NAMALWA (cell line): Measurements from ENCODE around the gene RBMS3.

Experiments used
- DNase-seq: peaks from one replicate; pipeline ENCODE4 v3.0.0-alpha.2; 2015; ENCODE audit warnings: low spot score

Gene RBMS3

GRCh38 chr3:29525254-29525881 lies 244.5 kb downstream of the RBMS3 start:
- DNase-seq, result no peak

- no peak for DNase-seq
Measured at GRCh38 chr3:29527246-29527645, 246.4 kb downstream of the RBMS3 start.

GRCh38 chr3:29531644-29532043 lies 250.8 kb downstream of the RBMS3 start:
- no peak for DNase-seq

- no peak for DNase-seq
Measured at GRCh38 chr3:29532473-29532872, 251.6 kb downstream of the RBMS3 start.

- DNase-seq, result no peak
Measured at GRCh38 chr3:29534006-29534405, 253.1 kb downstream of the RBMS3 start.

- no peak for DNase-seq
Measured at GRCh38 chr3:29536016-29536758, 255.3 kb downstream of the RBMS3 start.

GRCh38 chr3:29537889-29538609 lies 257.2 kb downstream of the RBMS3 start:
- DNase-seq, result no peak

- DNase-seq, result no peak
Measured at GRCh38 chr3:29538610-29538958, 257.7 kb downstream of the RBMS3 start.

GRCh38 chr3:29540544-29540943 lies 259.7 kb downstream of the RBMS3 start:
- no peak for DNase-seq

- no peak for DNase-seq
Measured at GRCh38 chr3:29544701-29545363, 264.0 kb downstream of the RBMS3 start.

- DNase-seq, result no peak
Measured at GRCh38 chr3:29545615-29546014, 264.7 kb downstream of the RBMS3 start.

GRCh38 chr3:29552051-29552450 lies 271.2 kb downstream of the RBMS3 start:
- no peak for DNase-seq

GRCh38 chr3:29554566-29554965 lies 273.7 kb downstream of the RBMS3 start:
- DNase-seq, result no peak

GRCh38 chr3:29555590-29555989 lies 274.7 kb downstream of the RBMS3 start:
- no peak for DNase-seq

- no peak for DNase-seq
Measured at GRCh38 chr3:29557186-29557585, 276.3 kb downstream of the RBMS3 start.

- no peak for DNase-seq
Measured at GRCh38 chr3:29557825-29558224, 277.0 kb downstream of the RBMS3 start.

GRCh38 chr3:29559741-29560465 lies 279.0 kb downstream of the RBMS3 start:
- DNase-seq, result no peak

GRCh38 chr3:29561651-29562149 lies 280.8 kb downstream of the RBMS3 start:
- DNase-seq, result no peak

- no peak for DNase-seq
Measured at GRCh38 chr3:29565236-29565635, 284.4 kb downstream of the RBMS3 start.

- DNase-seq, result no peak
Measured at GRCh38 chr3:29567501-29567900, 286.6 kb downstream of the RBMS3 start.

- DNase-seq, result no peak
Measured at GRCh38 chr3:29568355-29568754, 287.5 kb downstream of the RBMS3 start.

- no peak for DNase-seq
Measured at GRCh38 chr3:29576181-29576580, 295.3 kb downstream of the RBMS3 start.
